ENCODE data around the gene STAM2.

Gene STAM2

DNA sequence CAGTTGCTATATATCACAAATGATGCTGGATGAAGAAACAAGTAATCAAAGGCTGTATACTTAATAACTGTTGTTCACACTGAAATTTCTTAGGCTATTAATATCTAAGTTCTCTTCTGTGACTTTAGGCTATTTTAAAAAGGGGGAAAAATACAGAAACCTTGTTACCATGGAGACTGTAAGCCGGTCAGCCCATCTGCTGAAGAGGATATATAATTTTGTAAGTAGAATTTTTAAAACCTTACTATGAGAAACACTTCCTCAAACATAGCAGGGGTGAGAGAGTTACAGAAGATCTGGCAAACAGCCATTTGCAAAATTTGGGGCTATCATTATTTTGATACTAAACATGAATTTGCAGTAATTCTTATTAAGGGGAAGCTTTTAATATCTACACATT, 104.5 kb downstream of the STAM2 start:
- no peak for DNase-seq (ENCODE audit: low read depth)

DNA sequence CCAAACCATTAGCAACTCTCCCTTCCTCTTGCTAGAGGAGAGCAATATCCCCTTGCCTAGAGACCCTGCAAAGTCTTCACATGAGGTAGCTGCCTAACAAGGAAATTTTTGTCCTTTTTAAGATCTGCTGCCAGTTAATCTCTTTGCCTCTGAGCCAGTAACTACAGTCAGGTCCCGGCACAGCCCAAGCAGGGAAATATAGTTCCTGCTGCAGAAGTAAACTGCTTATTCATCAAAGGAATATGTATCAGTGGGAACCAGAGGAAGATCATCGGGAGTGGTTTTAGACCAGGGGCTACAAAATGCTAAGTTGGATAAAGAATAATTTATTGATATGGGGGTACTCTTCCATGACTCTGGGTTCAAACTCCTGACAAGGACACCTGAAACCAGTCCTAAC, 107.3 kb downstream of the STAM2 start:
- DNase-seq (ENCODE audit: low read depth): no peak

DNA sequence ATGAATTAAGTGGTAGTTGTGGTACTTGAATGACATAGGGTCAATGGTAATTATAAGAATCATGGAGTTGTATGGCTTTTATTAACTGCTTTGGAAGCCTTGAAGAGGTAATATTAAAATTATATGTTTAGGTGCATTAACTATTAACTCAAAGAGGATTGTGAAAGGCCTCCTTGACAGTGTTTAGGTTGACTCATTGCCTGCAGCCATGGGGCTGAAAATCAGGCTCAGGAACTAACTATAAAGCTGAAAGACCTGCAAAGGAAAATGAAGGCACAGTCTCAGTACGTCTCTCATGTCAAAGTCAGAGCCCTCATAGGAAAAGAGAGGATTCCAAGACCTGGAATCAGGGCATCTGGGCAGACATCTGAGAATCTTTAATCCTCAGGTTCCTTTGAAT, 107.7 kb downstream of the STAM2 start:
- DNase-seq (ENCODE audit: low read depth): no peak

Measured in fibroblast of gingiva (primary cell).